DMS53 (cell line): Measurements from ENCODE around the gene ANKS1B.

Source experiments
- DNase-seq: peaks from one replicate; lab custom pipeline; 2025; lab: John Stamatoyannopoulos, UW

Gene ANKS1B

DNA sequence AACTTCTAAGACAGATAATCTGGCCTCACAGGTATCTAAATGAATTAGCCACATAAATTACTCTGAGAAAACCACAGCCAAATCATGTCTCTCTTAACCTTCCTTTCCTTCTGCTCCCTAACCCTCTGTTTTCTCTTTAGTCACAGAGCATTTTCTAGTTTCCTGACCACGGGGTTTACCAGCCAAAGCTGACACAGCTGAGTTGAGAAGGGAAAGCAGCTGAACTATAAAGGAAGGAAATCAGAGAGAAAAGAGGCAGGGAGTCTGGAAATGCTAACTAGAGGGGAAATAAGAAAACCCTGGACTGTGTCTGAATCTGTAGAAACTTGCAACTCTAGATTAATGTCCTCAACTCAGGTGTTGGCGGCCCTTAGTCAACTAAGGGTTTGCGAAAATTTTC is 24.4 kb downstream of the ANKS1B start:
- DNase-seq = peak; percentile 72

DNA sequence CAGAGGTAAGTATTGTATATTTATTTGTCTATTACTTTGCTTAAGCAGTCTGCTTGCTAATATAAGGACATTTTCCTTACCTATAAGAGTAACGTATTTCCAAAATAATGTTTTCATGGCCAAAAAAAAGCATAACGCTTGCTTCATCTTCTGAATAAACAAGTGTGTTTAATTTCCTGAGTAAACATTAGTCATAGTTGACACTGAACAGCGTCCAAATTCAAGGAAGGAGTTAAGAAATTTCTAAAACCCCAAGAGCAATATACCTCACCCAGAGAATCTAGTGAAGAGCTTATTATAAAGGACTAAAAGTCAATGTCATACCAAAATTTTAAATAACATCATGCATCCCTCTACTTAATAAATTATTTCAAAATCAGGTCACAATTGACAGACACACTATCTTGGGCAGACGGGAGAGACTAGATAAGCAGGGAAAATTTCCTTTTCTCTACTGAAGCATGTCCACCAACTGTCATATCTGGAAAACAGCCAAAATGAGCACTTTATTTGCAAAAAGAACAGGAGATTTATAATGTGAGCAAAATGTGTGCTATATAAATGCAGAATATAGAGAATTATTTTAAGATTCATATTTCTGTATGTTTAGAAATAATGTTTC is 25.1 kb downstream of the ANKS1B start:
- DNase-seq = peak; percentile 85

DNA sequence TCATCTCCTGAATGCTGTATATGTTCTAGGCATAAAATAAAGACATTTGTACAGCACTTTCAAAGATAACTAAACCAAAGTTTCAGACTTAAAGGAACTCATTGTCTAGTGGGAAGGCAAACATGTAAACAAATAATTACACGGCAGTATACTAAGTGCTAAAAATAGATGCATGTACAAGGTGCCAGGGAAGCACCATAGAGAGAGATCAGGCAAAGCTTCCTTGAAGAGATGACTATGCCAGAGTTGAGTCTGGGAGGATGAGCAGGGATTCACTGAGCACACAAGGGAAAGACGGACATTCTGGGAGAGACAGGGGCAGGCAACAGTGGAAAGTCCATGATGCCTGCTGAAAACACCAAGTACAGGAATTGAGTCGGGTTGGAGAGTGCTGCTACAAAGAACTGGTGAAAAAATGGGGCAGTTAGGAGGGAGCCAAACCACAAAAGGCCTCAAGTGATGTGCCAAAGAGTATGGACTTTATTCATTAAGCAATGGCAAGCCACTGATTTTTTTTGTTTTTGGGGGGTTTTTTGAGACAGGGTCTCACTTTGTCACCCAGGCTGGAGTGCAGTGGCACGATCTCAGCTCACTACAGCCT is 26.8 kb downstream of the ANKS1B start:
- peak; percentile 28 for DNase-seq

DNA sequence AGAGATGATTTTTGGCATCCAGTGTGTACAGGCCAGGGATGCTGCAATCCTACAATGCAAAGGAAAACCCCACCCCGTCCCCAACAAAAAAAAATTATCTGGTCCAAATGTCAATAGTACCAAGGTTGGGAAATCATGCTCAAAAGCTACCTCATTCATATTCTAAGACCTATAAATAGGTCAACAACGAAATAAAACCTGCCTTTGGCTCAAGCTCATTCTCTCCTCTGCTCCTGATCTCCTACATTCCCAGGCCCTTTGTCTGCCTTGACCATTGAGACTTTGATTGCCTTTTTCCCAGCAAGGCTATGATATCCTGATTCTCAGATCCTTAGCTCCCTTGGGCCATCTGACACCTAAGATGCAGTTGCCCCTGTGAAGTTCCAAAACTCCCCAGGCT is 30.0 kb downstream of the ANKS1B start:
- no peak for DNase-seq

DNA sequence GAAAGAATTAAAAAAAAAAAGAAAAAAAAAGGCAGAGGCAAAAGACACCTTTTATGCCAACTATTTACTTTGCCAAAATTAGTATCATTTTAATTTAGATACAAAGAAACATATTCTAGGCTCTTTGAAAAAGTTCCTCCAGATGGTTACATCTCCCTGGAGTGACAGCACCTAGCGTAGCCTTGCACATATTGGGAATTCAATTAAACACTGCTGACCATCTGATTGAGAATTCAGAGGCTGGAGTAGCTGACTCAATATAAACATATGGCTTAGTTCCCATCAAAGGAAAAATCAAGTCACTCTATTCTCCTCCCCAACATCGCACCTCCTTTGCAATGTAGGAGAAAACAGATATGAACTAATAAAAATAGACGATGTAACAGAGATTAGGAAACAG is 36.4 kb downstream of the ANKS1B start:
- DNase-seq = no peak

DNA sequence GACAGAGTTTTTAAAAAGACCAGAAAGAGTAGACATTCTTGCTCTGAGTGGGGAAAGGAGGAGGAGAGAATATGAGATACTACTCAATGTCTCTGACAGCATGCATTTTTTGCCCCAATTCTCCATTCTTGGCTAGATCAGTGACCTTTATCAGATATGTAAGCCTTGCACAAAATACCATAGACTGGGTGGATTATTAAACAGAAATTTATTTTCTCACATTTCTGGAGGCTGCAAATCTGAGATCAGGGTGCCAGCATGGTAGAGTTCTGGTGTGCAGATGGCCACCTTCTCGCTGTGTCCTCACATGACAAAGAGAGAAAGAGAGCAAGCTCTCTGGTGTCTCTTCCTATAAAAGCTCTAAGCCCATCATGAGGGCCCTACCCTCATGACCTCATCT is 38.6 kb downstream of the ANKS1B start:
- DNase-seq = no peak

DNA sequence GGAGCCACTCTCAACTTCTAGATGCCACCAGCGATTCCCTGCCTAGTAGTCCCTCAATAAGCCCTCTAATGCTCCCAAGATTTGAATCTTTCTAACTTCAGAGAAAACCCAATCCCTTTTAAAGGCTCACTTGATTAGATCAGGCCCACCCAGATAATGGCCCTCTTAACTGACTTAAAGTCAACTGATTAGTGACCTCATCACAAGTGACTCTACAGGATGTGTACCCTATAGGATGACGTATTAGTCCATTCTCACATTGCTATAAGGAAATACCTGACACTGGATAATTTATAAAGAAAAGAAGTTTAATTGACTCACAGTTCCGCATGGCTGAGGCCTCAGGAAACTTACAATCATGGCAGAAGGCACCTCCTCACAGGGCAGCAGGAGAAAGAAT is 49.1 kb downstream of the ANKS1B start:
- DNase-seq = no peak

DNA sequence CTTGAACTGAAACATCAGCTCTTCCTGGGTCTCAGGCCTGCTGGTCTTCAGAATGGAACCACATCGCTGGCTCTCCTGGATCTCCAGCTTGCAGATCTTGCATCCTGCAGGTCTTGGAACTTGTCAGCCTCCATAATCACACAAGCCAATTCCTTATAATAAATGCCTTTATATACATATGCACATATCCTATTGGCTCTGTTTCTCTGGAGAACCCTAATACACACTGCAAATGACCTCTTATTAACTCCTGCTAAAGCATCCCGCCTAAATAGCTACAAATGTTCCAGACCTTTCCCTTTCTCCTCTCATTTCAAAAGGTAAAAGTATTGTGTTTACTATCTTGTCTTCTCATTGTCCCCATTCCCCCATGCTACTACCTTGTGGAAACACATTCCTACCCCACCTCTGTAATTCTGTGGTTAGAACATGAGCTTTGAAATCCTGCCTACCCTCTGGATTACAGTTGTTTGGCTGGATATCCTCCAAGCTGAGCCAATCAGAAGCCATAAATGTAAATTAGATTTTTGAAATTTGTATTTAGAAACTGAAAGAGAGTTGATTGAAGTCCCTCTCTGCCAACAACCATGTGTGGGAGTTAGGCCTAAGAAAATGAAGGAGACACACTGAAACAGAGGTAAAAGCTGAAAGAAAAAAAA is 58.1 kb downstream of the ANKS1B start:
- no peak for DNase-seq

DNA sequence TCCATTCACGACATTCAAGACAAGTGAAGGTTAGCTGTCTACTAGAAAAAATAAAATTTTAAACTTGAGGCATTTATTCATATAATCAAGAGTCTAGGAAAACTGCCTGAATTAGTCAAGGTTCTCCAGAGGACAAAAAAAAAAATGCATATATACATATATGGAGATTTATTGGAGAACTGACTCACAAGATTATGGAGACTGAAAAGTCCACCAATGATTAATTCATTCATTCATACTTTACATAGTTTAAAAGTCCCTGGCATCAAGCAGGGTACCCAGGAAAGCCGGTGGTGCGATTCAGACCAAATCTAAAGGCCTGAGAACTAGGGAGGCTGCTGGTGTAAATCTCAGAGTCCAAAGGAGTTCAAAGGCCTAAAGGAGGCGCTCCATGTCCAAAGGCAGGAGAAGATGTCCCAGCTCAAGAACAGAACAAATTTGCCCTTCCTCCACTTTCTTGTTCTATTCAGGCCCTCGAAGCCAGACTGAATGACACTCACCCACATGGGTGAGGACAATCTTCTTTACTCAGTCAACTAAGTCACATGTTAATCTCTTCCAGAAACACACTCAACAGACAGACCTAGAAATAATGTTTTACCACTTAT is 64.3 kb downstream of the ANKS1B start:
- DNase-seq = peak; percentile 25

DNA sequence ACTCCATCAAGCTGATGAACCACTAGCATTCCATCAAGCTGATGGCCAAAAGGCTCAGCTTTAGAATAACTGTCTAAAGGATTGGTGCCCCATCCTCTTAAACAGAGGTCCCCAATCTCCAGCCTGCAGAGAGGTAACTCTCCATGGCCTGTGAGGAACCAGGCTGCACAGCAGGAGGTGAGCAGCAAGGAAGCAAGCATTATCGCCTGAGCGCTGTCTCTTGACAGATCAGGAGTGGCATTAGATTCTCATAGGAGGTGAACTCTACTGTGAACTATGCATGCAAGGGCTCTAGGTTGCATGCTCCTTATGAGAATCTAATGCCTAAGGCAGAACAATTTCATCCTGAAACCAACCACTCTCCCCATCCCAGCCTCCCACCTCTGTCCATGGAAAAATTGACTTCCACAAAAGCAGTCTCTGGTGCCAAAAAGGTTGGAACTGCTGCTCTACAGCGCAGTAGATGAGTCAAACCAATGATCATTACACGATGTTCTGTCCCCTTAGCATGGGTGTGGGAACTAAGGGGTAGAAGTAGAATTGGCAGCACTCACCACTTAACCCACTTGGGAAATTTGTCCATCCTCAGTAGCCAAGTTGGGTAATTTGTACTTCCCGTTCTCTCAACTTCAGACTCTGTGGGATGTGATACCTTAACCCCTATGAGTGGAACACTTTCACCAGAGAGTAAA is 66.9 kb downstream of the ANKS1B start:
- DNase-seq = no peak

DNA sequence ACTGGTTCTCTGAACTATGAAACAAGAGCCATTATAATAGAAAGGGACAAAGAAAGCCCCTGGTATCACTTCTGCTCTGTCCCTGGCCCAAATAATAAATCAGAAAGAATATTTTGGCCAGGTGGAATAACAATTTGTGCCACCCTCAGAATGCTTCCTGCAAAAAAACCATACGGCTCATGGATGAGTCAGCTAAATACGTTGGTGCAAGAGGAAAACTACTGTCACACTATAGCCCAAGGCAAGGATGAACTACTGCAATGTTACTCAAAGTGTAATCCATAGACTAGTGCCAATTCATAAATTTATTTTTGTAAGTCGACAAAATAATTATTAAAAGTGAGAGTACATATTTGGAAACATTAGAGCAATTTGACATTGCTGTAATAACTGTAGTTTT is 68.2 kb downstream of the ANKS1B start:
- no peak for DNase-seq

DNA sequence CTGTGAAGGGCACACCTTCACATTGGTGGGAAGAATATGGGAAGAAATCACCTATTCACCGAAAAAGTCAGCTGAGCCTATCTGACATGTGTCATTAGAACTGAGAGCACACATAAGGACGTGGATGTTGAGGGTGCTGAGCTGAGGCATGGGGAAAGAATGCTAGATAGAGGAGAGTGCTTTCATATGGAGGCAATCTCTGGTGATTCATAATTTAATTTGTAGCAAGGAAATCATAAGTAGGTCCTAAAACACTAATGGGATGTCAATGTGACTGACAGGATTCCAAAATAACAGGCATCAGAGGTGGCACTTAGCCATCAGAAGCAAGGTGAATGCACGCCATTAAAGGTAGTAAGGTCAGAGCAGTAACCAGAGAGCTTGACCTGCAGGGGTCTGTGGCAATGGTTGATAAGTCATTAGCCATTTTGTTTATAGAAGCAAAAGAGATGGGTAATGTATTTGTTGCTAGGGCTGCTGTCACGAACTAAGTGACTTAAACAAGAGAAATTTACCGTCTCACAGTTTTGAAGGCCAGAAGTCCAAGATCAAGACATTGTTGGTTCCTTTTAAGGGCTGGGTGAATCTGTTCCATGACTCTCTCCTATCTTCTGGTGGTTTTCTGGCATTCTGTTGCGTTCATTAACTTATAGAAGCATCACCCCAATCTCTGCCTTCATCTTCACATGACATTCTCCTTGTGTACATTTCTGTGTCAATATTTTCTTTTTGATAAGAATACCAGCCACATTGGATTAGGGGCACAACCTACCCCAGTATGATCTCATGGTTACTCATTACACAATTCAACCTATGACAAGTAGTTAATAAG is 69.3 kb downstream of the ANKS1B start:
- DNase-seq = no peak

DNA sequence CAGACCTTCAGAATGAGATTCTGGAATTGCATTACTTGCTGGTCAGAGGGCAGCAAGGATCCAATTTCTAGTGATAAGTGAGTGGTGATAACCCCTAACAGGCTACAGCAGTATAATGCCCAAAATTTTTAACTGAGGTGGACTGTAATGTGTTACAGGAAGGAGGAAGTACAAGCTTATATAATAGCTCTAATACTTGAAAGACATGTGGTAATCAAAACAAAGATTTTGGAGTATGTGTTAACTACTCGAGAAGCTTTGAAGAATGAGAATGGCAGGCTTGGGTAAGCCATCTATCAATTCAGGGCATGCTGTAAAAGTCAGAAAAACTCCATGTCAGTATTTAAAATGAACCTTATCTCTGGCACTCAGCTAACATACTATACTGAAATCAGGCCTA is 70.5 kb downstream of the ANKS1B start:
- no peak for DNase-seq

DNA sequence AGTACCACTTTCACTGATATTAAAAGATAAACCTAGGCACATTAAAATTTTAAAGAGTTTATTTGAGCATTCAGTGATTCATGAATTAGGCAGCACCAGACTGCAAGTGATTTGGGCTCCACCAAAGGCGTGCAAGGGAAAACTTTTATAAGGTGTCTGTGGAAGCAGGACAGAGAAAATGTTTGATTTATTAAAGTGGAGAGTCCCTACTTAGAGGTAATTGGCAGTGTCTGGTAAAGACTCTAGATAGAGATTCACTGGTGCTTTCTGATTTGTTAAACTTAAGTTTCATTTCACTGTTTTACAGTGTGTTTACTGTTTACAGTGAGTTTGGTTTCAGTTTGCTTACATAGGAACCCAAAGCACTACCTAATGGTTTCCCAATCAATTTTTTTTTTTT is 72.8 kb downstream of the ANKS1B start:
- DNase-seq = no peak

DNA sequence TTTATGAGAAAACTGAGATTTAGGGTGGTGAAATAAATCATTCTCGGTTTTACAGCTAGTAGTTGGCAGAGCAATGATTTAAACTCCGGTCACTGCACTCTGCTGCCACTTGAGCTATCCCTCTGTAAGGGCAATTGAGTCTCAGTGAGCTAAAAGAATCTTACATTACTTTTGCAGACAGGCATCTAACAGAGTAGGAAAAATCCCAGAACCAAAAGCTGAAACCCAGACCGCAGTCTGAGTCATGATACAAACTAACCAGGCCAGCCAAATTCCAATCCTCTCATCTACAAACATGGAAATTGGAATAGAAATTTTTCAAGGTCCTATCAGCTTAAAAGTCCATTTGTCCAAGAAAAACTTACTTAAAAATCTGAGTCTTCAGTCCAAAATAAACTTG is 73.7 kb downstream of the ANKS1B start:
- DNase-seq = no peak

DNA sequence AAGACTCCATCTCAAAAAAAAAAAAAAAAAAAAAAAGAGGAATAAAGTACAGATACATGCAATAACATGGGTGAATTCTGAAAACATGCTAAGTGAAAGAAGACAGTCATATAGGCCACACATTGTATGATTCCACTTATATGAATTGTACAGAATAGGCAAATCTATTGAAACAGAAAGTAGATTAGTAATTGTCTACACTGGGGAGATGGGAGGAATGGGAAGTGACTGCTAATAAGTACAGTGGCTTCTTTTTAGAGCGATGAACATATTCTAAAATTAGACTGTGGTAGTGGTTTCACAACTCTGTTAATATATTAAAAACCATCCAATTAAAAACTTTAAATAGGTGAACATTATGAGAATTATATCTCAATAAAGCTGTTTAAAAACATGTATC is 74.4 kb downstream of the ANKS1B start:
- no peak for DNase-seq

DNA sequence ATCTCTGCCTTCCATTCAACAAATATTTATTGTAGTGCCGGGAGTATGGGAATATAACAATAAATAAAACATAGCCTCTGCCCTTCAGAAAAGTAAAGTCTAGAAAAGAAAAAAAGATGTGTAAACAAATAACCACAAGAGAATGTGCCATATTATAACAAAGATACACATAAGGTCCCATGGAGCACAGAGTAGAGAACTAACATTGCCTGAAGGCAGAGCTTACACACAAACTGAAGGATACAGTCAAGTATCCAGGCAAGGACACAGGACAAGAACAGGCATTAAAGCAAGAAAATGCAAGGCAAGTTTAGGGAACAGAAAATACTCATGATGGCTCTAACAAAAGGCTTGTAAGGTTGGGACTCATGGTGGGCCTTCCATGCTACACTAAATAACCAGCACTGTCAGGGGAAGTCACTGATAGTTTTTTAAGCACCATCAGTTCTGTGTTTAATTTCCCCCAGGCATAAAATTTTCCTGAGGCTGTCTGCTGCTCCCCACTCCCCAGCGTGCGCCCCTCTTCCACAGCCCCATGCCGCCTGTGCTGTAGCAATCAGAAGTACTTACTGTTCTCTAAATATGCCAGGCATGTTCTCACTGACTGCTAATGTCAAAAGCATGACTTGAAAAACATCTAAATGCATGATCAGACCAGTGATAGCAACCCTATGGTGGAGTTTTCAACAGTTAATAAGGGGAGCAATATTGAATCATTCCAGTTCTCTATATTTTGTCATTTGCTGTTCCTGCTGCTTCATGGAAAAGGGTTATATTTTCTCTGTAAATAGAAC is 77.8 kb downstream of the ANKS1B start:
- no peak for DNase-seq

DNA sequence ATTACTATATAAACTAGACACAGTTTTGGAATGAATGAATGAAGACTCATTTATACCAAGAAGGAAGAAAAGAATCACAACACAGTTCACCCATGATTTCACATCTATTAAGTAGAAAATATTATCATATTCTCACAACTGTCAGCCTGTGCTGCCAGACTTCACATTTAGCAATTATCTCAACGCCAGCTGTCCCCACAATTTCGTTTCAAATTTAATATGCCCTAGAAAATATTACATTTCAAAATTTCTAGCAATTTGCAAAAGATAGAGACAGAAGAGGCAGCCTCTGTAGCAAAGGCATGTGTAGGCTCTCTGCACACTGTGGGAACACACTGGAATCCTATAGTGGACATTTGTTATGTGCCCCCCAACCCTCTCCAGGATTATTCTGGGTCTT is 83.6 kb downstream of the ANKS1B start:
- DNase-seq = no peak

DNA sequence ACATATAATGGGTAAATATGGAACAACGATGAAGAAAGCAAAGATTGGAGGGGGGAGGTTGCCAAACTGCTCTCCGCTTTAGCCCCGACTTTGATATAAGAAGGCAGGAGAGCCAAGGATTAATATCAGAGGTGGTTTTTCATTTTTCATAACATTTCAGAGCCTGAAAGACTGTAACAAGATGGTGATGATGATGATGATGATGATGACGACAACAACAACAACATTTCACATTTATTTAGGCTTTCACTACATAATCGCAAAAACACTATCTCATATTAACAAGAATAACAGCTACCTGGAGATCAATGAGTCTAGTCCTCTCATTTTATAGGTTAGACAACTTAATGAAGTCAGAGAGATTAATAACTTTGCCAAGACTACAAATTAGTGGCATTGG is 86.1 kb downstream of the ANKS1B start:
- no peak for DNase-seq

DNA sequence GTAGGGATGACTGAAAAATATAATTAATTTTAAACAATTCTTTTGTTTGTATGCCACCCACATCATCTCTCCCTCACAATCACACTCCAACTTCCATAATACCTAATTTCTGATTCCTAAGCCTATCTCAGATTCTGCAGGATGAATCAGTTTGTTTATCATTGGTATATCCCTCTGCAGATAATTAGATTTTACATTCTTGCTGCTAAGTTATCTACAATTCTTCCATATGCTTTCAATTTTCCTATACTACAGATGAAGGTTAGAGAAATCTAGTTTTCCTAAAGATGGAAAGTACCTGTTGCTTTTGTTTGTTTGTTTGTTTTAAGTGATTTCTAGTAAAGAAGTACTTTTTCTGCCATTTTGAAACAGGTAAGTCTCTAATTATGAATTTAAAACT is 105.3 kb downstream of the ANKS1B start:
- DNase-seq = no peak

DNA sequence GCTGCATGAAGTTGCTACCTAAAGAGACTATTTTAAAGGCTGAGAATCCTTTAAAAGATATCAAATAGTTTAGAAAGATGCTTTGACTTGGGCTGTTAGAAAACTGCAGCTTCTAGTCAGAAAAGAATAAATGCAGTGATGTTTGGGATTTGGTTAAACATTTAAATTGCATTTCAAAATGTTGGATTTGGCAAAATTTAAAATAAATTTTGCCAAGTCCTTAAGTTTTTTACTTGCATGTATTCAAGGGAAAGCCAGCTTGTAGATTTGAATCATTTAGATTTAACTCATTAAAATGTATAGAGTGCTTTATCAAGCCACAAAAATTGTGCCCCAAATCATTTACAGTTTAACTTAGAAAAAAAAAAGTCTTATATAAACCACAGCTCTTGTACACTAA is 109.7 kb downstream of the ANKS1B start:
- DNase-seq = no peak
